ENCODE data around the gene ZNF593.
A peak's percentile ranks its signal among the peaks of the same experiment; 100 is the strongest.

Gene ZNF593

GRCh38 chr1:26169669-26170471 is at the start of gene ZNF593:
ZNF593 (plus strand) TSS chr1:26169908; CDS start chr1:26169984, 76 bp downstream.
- peak; percentile 95 for DNase-seq

GRCh38 chr1:26121854-26122773 is 47.6 kb upstream of the ZNF593 start:
- DNase-seq, result no peak

GRCh38 chr1:26122988-26123973 is 46.4 kb upstream of the ZNF593 start:
- peak; percentile 54 for DNase-seq

- DNase-seq, result no peak
Measured at GRCh38 chr1:26124418-26125331, 45.0 kb upstream of the ZNF593 start.

- DNase-seq, result no peak
Measured at GRCh38 chr1:26125382-26125781, 44.3 kb upstream of the ZNF593 start.

GRCh38 chr1:26125946-26126320 is 43.8 kb upstream of the ZNF593 start:
- no peak for DNase-seq

- peak; percentile 90 for DNase-seq
Measured at GRCh38 chr1:26126321-26127084, 43.2 kb upstream of the ZNF593 start.

- DNase-seq, result no peak
Measured at GRCh38 chr1:26127235-26128163, 42.2 kb upstream of the ZNF593 start.

GRCh38 chr1:26129778-26130177 is 39.9 kb upstream of the ZNF593 start:
- no peak for DNase-seq

GRCh38 chr1:26130695-26131094 is 39.0 kb upstream of the ZNF593 start:
- DNase-seq, result no peak

- no peak for DNase-seq
Measured at GRCh38 chr1:26132128-26132833, 37.4 kb upstream of the ZNF593 start.

- DNase-seq, result no peak
Measured at GRCh38 chr1:26132834-26133167, 36.9 kb upstream of the ZNF593 start.

- DNase-seq, result no peak
Measured at GRCh38 chr1:26134466-26134865, 35.2 kb upstream of the ZNF593 start.

- DNase-seq, result no peak
Measured at GRCh38 chr1:26138974-26139558, 30.6 kb upstream of the ZNF593 start.

GRCh38 chr1:26142159-26142558 is 27.5 kb upstream of the ZNF593 start:
- DNase-seq, result no peak

- DNase-seq, result peak; percentile 78
Measured at GRCh38 chr1:26145041-26145959, 24.4 kb upstream of the ZNF593 start.

- no peak for DNase-seq
Measured at GRCh38 chr1:26145960-26146294, 23.8 kb upstream of the ZNF593 start.

GRCh38 chr1:26148887-26149286 is 20.8 kb upstream of the ZNF593 start:
- DNase-seq, result no peak
